ENCODE results near the gene GEMIN7. TPM values are rescaled to one million over a fixed set of nuclear protein-coding genes. Genes with fewer than 3 reads are reported as not detected.

The GEMIN7 gene
- total and polyA plus RNA-seq, 2 of the 13 experiments (the other 11 are each of a cell fraction or from before 2014, with no cell fraction given): 24.1 to 30.6 TPM

- peak; percentile 74 for TF ChIP-seq ZNF407 (CRISPR knock-in tag; IDR thresholded peaks at IDR 0.05; ENCODE audit: not compliant biosample characterization)
- TF ChIP-seq HCFC1 (IDR thresholded peaks at IDR 0.05; ENCODE audit: low read depth, low read length): peak; percentile 39; the same call in 1 of the 2 replicates
- TF ChIP-seq NCOR1 (IDR thresholded peaks at IDR 0.05; ENCODE audit: borderline replicate concordance, low read length): no peak
- TF ChIP-seq ARID5B (CRISPR knock-in tag; IDR thresholded peaks at IDR 0.05): peak; percentile 16; the same call in 1 of the 2 replicates
- TF ChIP-seq ZNF333 (CRISPR knock-in tag; IDR thresholded peaks at IDR 0.05; ENCODE audit: borderline replicate concordance): 0 out of 2 replicates have a peak, but pooled peaks have one; percentile 75
- peak; percentile 86 for TF ChIP-seq ETV5 (CRISPR knock-in tag; IDR thresholded peaks at IDR 0.05; ENCODE audit: borderline replicate concordance)
- peak; percentile 69 for TF ChIP-seq ZMYM4 (CRISPR knock-in tag; IDR thresholded peaks at IDR 0.05)
- TF ChIP-seq SATB2 (CRISPR knock-in tag; IDR thresholded peaks at IDR 0.05): no peak
- no peak for TF ChIP-seq NKX3-1 (CRISPR knock-in tag; IDR thresholded peaks at IDR 0.05)
- TF ChIP-seq TGIF2 (CRISPR knock-in tag; IDR thresholded peaks at IDR 0.05): peak; percentile 74; the same call in 1 of the 2 replicates
- TF ChIP-seq POLR2G (IDR thresholded peaks at IDR 0.05; ENCODE audit: low read depth, low read length): peak; percentile 95
- TF ChIP-seq ZNF335 (CRISPR knock-in tag; IDR thresholded peaks at IDR 0.05): no peak
- TF ChIP-seq, protein P1, sequence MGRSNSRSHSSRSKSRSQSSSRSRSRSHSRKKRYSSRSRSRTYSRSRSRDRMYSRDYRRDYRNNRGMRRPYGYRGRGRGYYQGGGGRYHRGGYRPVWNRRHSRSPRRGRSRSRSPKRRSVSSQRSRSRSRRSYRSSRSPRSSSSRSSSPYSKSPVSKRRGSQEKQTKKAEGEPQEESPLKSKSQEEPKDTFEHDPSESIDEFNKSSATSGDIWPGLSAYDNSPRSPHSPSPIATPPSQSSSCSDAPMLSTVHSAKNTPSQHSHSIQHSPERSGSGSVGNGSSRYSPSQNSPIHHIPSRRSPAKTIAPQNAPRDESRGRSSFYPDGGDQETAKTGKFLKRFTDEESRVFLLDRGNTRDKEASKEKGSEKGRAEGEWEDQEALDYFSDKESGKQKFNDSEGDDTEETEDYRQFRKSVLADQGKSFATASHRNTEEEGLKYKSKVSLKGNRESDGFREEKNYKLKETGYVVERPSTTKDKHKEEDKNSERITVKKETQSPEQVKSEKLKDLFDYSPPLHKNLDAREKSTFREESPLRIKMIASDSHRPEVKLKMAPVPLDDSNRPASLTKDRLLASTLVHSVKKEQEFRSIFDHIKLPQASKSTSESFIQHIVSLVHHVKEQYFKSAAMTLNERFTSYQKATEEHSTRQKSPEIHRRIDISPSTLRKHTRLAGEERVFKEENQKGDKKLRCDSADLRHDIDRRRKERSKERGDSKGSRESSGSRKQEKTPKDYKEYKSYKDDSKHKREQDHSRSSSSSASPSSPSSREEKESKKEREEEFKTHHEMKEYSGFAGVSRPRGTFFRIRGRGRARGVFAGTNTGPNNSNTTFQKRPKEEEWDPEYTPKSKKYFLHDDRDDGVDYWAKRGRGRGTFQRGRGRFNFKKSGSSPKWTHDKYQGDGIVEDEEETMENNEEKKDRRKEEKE (IDR thresholded peaks at IDR 0.05): no peak
These were observed 39.8 kb upstream of the GEMIN7 start, which contains the start of gene CLASRP (continued) for GRCh38 chr19:45038931-45039893.
